Astrocyte (in vitro differentiated cells and primary cell): ENCODE results near the gene TRAPPC12.

ENCODE experiments used
- EZH2 ChIP-seq: IDR thresholded peaks from 2 replicates; pipeline ENCODE4 v1.6.1; 2012; ENCODE audit warnings: mild to moderate bottlenecking, low read length, inconsistent platforms; ENCODE audit not compliant: insufficient read depth
- TF ChIP-seq, protein P1 (sequence below): IDR thresholded peaks from 2 replicates; pipeline ENCODE4 v1.5.1; 2011; ENCODE audit warnings: low read depth, mild to moderate bottlenecking, inconsistent platforms, low read length, moderate library complexity; ENCODE audit not compliant: insufficient read depth

DNA sequence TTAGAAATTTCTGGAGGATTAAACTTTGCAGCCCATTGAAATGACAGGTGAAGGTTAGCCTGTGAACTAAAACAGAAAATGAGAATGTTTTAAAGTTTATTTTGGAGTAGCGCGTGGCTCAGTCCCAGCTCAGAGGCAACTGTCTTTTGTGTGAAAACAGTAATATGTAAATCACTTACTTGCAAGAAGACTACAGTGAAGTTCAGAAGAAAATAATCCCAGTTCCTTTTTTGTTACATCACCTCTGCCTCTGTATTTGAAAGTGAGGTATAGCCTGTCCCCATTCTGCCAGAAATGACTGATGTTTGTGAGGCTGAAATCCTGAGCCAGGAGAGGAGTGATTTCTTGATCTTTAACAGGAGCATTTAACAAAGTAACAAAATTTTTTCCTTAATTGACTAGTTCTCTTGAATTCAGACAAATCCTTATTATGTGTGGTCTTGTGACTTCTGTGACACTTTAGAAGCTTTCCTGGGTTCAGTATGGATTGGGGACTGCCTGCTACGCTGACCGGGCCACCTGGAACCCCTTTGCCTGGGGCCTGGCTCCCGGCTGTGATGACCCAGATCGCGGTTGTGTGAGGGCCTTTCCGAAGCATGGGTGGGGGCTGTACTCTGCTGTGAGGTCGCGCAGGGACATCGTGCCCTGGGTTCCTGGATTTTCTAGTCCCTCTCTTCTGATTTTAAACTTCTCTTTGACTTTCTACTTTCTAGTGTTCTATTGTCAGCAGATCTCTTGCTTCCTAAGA is 24.3 kb downstream of the TRAPPC12 start:
- TF ChIP-seq, protein P1, sequence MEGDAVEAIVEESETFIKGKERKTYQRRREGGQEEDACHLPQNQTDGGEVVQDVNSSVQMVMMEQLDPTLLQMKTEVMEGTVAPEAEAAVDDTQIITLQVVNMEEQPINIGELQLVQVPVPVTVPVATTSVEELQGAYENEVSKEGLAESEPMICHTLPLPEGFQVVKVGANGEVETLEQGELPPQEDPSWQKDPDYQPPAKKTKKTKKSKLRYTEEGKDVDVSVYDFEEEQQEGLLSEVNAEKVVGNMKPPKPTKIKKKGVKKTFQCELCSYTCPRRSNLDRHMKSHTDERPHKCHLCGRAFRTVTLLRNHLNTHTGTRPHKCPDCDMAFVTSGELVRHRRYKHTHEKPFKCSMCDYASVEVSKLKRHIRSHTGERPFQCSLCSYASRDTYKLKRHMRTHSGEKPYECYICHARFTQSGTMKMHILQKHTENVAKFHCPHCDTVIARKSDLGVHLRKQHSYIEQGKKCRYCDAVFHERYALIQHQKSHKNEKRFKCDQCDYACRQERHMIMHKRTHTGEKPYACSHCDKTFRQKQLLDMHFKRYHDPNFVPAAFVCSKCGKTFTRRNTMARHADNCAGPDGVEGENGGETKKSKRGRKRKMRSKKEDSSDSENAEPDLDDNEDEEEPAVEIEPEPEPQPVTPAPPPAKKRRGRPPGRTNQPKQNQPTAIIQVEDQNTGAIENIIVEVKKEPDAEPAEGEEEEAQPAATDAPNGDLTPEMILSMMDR = no peak
- no peak for TF ChIP-seq EZH2
